ENCODE data around the gene INSRR. TPM values are rescaled to one million over a fixed set of nuclear protein-coding genes. Genes with fewer than 3 reads are reported as not detected.

INSRR gene
- polyA plus RNA-seq, 3 donors = not detected

DNA sequence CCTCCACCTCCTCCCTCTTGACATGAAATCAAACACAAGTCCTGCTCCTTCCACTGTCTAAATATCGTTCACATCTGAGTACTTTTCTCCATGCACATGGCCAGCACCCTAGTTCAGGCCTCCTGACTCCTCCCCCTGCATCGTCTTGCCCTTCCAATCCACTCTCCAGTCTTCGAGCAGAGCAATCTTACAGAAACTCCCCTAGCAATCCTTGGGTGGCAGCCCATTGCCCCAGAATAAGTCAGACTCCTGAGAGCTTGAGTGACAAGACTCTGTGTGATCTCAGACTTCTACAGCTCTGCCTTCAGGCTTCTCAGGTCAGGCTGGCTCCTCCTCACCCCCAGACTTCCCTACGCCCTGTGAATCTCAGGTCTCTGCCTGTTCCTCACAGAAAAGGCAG, 47.7 kb downstream of the INSRR start:
- H3K9me3 Mint-ChIP-seq = peaks cover 0 to 2% (median 0%) of the 10 kb centered on the region in 7 donors
- peaks cover 20% of the 10 kb centered on the region for H3K4me1 Mint-ChIP-seq
- H3K4me3 Mint-ChIP-seq = peak overlapping the region in 1 of 2 donors; percentile 14
- no peaks in the 10 kb centered on the region for H4K20me1 ChIP-seq (ENCODE audit: insufficient read depth, low read length)
- DNase-seq = no peak
- no peaks in the 10 kb centered on the region for H3K36me3 ChIP-seq (replicated peaks in 1 of 2; ENCODE audit: control insufficient read depth in 1 of 2, insufficient read depth in 2 of 2, low read length in 2 of 2)
- H3K27ac Mint-ChIP-seq = no peak overlapping the region
- H3K4me3 ChIP-seq (replicated peaks in 1 of 3; ENCODE audit: low read depth in 2 of 3, low read length in 3 of 3) = no peak overlapping the region
- H3K79me2 ChIP-seq (ENCODE audit: insufficient read depth, low read length) = no peaks in the 10 kb centered on the region
- no peaks in the 10 kb centered on the region for H3K9me3 ChIP-seq (replicated peaks in 1 of 2; ENCODE audit: control insufficient read depth in 1 of 2, insufficient read depth in 1 of 2, low read length in 2 of 2)
- H3K36me3 Mint-ChIP-seq = peaks cover 0 to 1% of the 10 kb centered on the region in 2 donors
- peaks cover 10 to 15% of the 10 kb centered on the region in 2 donors for H3K4me1 ChIP-seq (ENCODE audit: control insufficient read depth in 1 of 2, insufficient read depth in 2 of 2, low read length in 2 of 2)
- H3K9ac ChIP-seq (ENCODE audit: insufficient read depth, low read length, poor library complexity, severe bottlenecking) = no peak overlapping the region
- H3K27me3 Mint-ChIP-seq (ENCODE audit: low read depth in 3 of 3) = peaks cover 36 to 54% (median 38%) of the 10 kb centered on the region in 3 donors
- no peak overlapping the region for H3K27ac ChIP-seq (ENCODE audit: low read depth in 1 of 2, low read length in 2 of 2)
- TF ChIP-seq, protein P1, sequence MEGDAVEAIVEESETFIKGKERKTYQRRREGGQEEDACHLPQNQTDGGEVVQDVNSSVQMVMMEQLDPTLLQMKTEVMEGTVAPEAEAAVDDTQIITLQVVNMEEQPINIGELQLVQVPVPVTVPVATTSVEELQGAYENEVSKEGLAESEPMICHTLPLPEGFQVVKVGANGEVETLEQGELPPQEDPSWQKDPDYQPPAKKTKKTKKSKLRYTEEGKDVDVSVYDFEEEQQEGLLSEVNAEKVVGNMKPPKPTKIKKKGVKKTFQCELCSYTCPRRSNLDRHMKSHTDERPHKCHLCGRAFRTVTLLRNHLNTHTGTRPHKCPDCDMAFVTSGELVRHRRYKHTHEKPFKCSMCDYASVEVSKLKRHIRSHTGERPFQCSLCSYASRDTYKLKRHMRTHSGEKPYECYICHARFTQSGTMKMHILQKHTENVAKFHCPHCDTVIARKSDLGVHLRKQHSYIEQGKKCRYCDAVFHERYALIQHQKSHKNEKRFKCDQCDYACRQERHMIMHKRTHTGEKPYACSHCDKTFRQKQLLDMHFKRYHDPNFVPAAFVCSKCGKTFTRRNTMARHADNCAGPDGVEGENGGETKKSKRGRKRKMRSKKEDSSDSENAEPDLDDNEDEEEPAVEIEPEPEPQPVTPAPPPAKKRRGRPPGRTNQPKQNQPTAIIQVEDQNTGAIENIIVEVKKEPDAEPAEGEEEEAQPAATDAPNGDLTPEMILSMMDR (IDR thresholded peaks at IDR 0.05) = no peak
- 83% methylated on average over 4 of the region's 4 CpGs for WGBS (ENCODE audit: insufficient coverage)
- H3K27me3 ChIP-seq (ENCODE audit: control insufficient read depth in 2 of 2, insufficient read depth in 2 of 2, low read length in 2 of 2) = peaks cover 0 to 27% of the 10 kb centered on the region in 2 donors
- intact Hi-C loops (cut with micrococcal nuclease) = loop anchor here in 1 of 2 donors (10.0 kb wide), 1 partner anchor 84 kb away; the partner anchor contains the start of gene PEAR1
- H3K4me2 ChIP-seq (replicated peaks; ENCODE audit: extremely low read depth, low read length, poor library complexity, severe bottlenecking) = no peak overlapping the region
- H2AFZ ChIP-seq (ENCODE audit: insufficient read depth, low read depth, low read length, poor library complexity, severe bottlenecking) = no peak overlapping the region

DNA sequence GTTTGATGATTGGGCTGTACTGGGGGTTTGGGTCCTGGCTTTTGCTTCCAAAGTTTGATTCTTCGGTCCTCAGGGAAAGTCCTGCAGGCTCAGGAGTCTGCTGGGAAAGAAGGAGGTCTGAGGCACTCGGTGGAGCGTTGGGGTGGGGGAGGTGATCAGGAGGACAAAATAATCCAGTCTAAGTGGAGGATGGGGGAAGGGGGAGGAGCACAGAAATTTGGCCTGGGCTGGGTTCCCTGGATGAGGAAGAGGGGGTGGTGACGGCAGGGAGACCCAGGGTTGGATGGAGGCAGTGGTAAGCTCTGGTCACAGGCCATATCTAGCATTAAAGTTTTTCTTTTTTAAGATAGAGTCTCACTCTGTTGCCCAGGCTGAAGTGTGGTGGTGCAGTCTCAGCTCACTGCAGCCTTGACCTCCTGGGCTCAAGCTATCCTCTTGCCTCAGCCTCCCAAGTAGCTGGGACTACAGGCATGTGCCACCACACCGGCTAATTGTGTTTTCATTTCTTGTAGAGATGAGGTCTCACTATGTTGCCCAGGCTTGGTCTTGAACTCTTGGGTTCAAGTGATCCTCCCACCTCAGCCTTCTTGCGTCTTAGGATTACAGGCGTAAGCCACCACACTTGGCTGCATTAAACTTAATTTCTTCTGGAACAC, 49.1 kb downstream of the INSRR start:
- H3K27me3 Mint-ChIP-seq (ENCODE audit: low read depth in 3 of 3) = peaks cover 29 to 43% (median 33%) of the 10 kb centered on the region in 3 donors
- intact Hi-C loops (cut with micrococcal nuclease) = loop anchor here in 1 of 2 donors (10.0 kb wide), 1 partner anchor 85 kb away; the partner anchor contains the start of gene PEAR1

More for the DNA sequence above, 49.1 kb downstream of the INSRR start:
- peaks cover 0 to 24% of the 10 kb centered on the region in 2 donors for H3K27me3 ChIP-seq (ENCODE audit: control insufficient read depth in 2 of 2, insufficient read depth in 2 of 2, low read length in 2 of 2)
- H2AFZ ChIP-seq (ENCODE audit: insufficient read depth, low read depth, low read length, poor library complexity, severe bottlenecking) = no peak overlapping the region
- TF ChIP-seq, protein P1 (IDR thresholded peaks at IDR 0.05) = no peak
- no peak overlapping the region for H3K4me3 ChIP-seq (replicated peaks in 1 of 3; ENCODE audit: low read depth in 2 of 3, low read length in 3 of 3)
- H3K27ac ChIP-seq (ENCODE audit: low read depth in 1 of 2, low read length in 2 of 2) = no peak overlapping the region
- H3K4me3 Mint-ChIP-seq = no peak overlapping the region
- H3K36me3 Mint-ChIP-seq = peaks cover 0 to 4% of the 10 kb centered on the region in 2 donors
- H3K9me3 ChIP-seq (replicated peaks in 1 of 2; ENCODE audit: control insufficient read depth in 1 of 2, insufficient read depth in 1 of 2, low read length in 2 of 2) = no peaks in the 10 kb centered on the region
- no peaks in the 10 kb centered on the region for H4K20me1 ChIP-seq (ENCODE audit: insufficient read depth, low read length)
- H3K79me2 ChIP-seq (ENCODE audit: insufficient read depth, low read length) = no peaks in the 10 kb centered on the region
- H3K4me1 ChIP-seq (ENCODE audit: control insufficient read depth in 1 of 2, insufficient read depth in 2 of 2, low read length in 2 of 2) = peaks cover 13 to 17% of the 10 kb centered on the region in 2 donors
- peaks cover 0 to 2% (median 0%) of the 10 kb centered on the region in 7 donors for H3K9me3 Mint-ChIP-seq
- H3K27ac Mint-ChIP-seq = no peak overlapping the region
- 94% methylated on average over 7 of the region's 7 CpGs for WGBS (ENCODE audit: insufficient coverage)
- DNase-seq = no peak
- peaks cover 21% of the 10 kb centered on the region for H3K4me1 Mint-ChIP-seq
- no peaks in the 10 kb centered on the region for H3K36me3 ChIP-seq (replicated peaks in 1 of 2; ENCODE audit: control insufficient read depth in 1 of 2, insufficient read depth in 2 of 2, low read length in 2 of 2)
- no peak overlapping the region for H3K4me2 ChIP-seq (replicated peaks; ENCODE audit: extremely low read depth, low read length, poor library complexity, severe bottlenecking)
- H3K9ac ChIP-seq (ENCODE audit: insufficient read depth, low read length, poor library complexity, severe bottlenecking) = no peak overlapping the region

Data from CD14-positive monocyte (primary cell).